Airway epithelial cell (primary cell): ENCODE results near the gene RSF1. TPM values are rescaled to one million over a fixed set of nuclear protein-coding genes. Genes with fewer than 3 reads are reported as not detected.

Experiments
- total RNA-seq: library from RNA; depleted of rRNA; stranded (reverse); fragments of >200 nt; gene quantifications from 2 replicates; pipeline ENCODE4 v1.2.3, GENCODE V29; 2015

The RSF1 gene
- 16.3 and 40.6 TPM in 2 replicates for total RNA-seq

GRCh38 chr11:77820565-77821348 is at the start of gene RSF1, which contains the start of gene AAMDC:
TSS of gene RSF1 (minus strand) at chr11:77820722. CDS start at chr11:77820714, 8 bp downstream.
TSS of gene AAMDC (plus strand) at chr11:77821144. CDS start at chr11:77842497, 21,353 bp downstream.

GRCh38 chr11:77637345-77638165 is 183.0 kb downstream of the RSF1 start, which contains the start of gene CLNS1A:
TSS of gene CLNS1A (minus strand) at chr11:77637794. CDS start at chr11:77637714, 80 bp downstream.

Other genes starting within 250 kb of the RSF1 start
- gene AQP11, start 230.8 kb downstream of the RSF1 start, total RNA-seq, result 0.05 TPM in 1 of 2 replicates, not detected in the other
- gene CLNS1A, start 182.9 kb downstream of the RSF1 start, total RNA-seq, result 130 and 148 TPM in 2 replicates
- gene AAMDC, start 422 bp upstream of the RSF1 start, total RNA-seq, result 10.3 and 16.3 TPM in 2 replicates
- gene INTS4, start 173.9 kb upstream of the RSF1 start, total RNA-seq, result 8.2 and 14.6 TPM in 2 replicates
- 6.0 and 7.1 TPM in 2 replicates for gene KCTD14, start 202.6 kb upstream of the RSF1 start, total RNA-seq
- not detected in 2 replicates for gene THRSP, start 243.1 kb upstream of the RSF1 start, total RNA-seq